IPS DF 6.9 (cell line): ENCODE results near the gene PTPN6.

ENCODE experiments used
- DNase-seq: peaks from one replicate; pipeline ENCODE4 v3.0.0-alpha.2; 2013; ENCODE audit warnings: low read depth, low spot score
- H3K27ac ChIP-seq: one replicate; pipeline ENCODE4 v1.5.1; 2013; ENCODE audit warnings: low read length, control low read depth
- H3K27me3 ChIP-seq: 2 replicates; pipeline ENCODE4 v1.6.1; 2013; ENCODE audit warnings: mild to moderate bottlenecking, low read length; ENCODE audit not compliant: control insufficient read depth, insufficient read depth
- H3K36me3 ChIP-seq: 2 replicates; pipeline ENCODE4 v1.6.1; 2013; ENCODE audit warnings: low read length; ENCODE audit not compliant: control insufficient read depth, insufficient read depth
- H3K4me1 ChIP-seq: 2 replicates; pipeline ENCODE4 v1.6.1; 2013; ENCODE audit warnings: low read length; ENCODE audit not compliant: control insufficient read depth, insufficient read depth
- H3K4me3 ChIP-seq: 2 replicates; pipeline ENCODE4 v1.5.1; 2013; ENCODE audit warnings: mild to moderate bottlenecking, low read length
- H3K9me3 ChIP-seq: 2 replicates; pipeline ENCODE4 v1.6.1; 2013; ENCODE audit warnings: low read length, inconsistent platforms; ENCODE audit not compliant: control insufficient read depth, insufficient read depth
- WGBS: extraction: QIAGEN DNeasy Blood & Tissue Kit; methylation state at CpG from one replicate; pipeline ENCODE4 v1.1.7; 2013; ENCODE audit warnings: mixed read lengths, missing lambda C conversion rate; ENCODE audit not compliant: insufficient read length, insufficient coverage; 5-methylcytosine and 5-hydroxymethylcytosine counted together

Gene PTPN6

GRCh38 chr12:6943722-6944380 lies 7.3 kb upstream of the PTPN6 start, which contains the start of the genes C12orf57 and RNU7-1:
TSS of gene C12orf57 (plus strand) at chr12:6944022. CDS start at chr12:6944122, 100 bp downstream.
TSS of gene RNU7-1 (plus strand) at chr12:6943816.
- Histone ChIP-seq H3K27me3 (no peaks in the 10 kb centered on the region), H3K9me3 (no peaks in the 10 kb centered on the region), H3K4me1 (peaks cover 4% of the 10 kb centered on the region), H3K27ac (peak within 1 kb of the TSS; percentile 1), H3K4me3 (peak within 1 kb of the TSS; percentile 78), H3K36me3 (peaks cover 9% of the 10 kb centered on the region; the same call in 1 of the 2 replicates)
- no CpG with 5 or more reads among the region's 31 CpGs for WGBS
- peak; percentile 78 for DNase-seq

GRCh38 chr12:6944381-6945186 lies 6.6 kb upstream of the PTPN6 start:
- no peaks in the 10 kb centered on the region for H3K27me3 ChIP-seq
- H3K4me1 ChIP-seq = peaks cover 4% of the 10 kb centered on the region
- no CpG with 5 or more reads among the region's 48 CpGs for WGBS
- H3K27ac ChIP-seq = peak overlapping the region; percentile 1
- H3K36me3 ChIP-seq = peaks cover 7% of the 10 kb centered on the region; the same call in 1 of the 2 replicates
- H3K4me3 ChIP-seq = peak overlapping the region; percentile 78
- no peaks in the 10 kb centered on the region for H3K9me3 ChIP-seq
- DNase-seq = peak; percentile 89

GRCh38 chr12:6945613-6946012 lies 5.5 kb upstream of the PTPN6 start:
- no peaks in the 10 kb centered on the region for H3K9me3 ChIP-seq
- WGBS = no CpG with 5 or more reads among the region's 11 CpGs
- peaks cover 4% of the 10 kb centered on the region for H3K4me1 ChIP-seq
- no peaks in the 10 kb centered on the region for H3K27me3 ChIP-seq
- H3K4me3 ChIP-seq = no peak overlapping the region
- H3K27ac ChIP-seq = no peak overlapping the region
- DNase-seq = no peak
- H3K36me3 ChIP-seq = peaks cover 7% of the 10 kb centered on the region; the same call in 1 of the 2 replicates

- Histone ChIP-seq H3K36me3 (peaks cover 3% of the 10 kb centered on the region; the same call in 1 of the 2 replicates), H3K27me3 (no peaks in the 10 kb centered on the region), H3K27ac (no peak overlapping the region), H3K4me1 (peaks cover 5% of the 10 kb centered on the region), H3K9me3 (no peaks in the 10 kb centered on the region), H3K4me3 (peak overlapping the region; percentile 50; the same call in 1 of the 2 replicates)
- no peak for DNase-seq
- WGBS = no CpG with 5 or more reads among the region's 32 CpGs
Measured at GRCh38 chr12:6946033-6946919, 4.9 kb upstream of the PTPN6 start.

- Histone ChIP-seq H3K27ac (no peak overlapping the region), H3K27me3 (no peaks in the 10 kb centered on the region), H3K9me3 (no peaks in the 10 kb centered on the region), H3K36me3 (no peaks in the 10 kb centered on the region), H3K4me3 (peak overlapping the region; percentile 50; the same call in 1 of the 2 replicates), H3K4me1 (peaks cover 5% of the 10 kb centered on the region)
- DNase-seq = no peak
- WGBS = no CpG with 5 or more reads among the region's 8 CpGs
Measured at GRCh38 chr12:6946920-6947374, 4.2 kb upstream of the PTPN6 start.

GRCh38 chr12:6947615-6948014 lies 3.5 kb upstream of the PTPN6 start:
- Histone ChIP-seq H3K36me3 (no peaks in the 10 kb centered on the region), H3K4me1 (peaks cover 7% of the 10 kb centered on the region), H3K27ac (no peak overlapping the region), H3K4me3 (no peak overlapping the region), H3K27me3 (no peaks in the 10 kb centered on the region), H3K9me3 (no peaks in the 10 kb centered on the region)
- no CpG with 5 or more reads among the region's 8 CpGs for WGBS
- DNase-seq = no peak

GRCh38 chr12:6948873-6949594 lies 2.1 kb upstream of the PTPN6 start:
- no peaks in the 10 kb centered on the region for H3K27me3 ChIP-seq
- no peak for DNase-seq
- no CpG with 5 or more reads among the region's 15 CpGs for WGBS
- H3K4me1 ChIP-seq = peaks cover 7% of the 10 kb centered on the region
- H3K4me3 ChIP-seq = no peak overlapping the region
- H3K27ac ChIP-seq = no peak overlapping the region
- no peaks in the 10 kb centered on the region for H3K36me3 ChIP-seq
- no peaks in the 10 kb centered on the region for H3K9me3 ChIP-seq

GRCh38 chr12:6950401-6950801 lies 755 bp upstream of the PTPN6 start:
- H3K27ac ChIP-seq = no peak overlapping the region
- H3K27me3 ChIP-seq = no peaks in the 10 kb centered on the region
- no peaks in the 10 kb centered on the region for H3K9me3 ChIP-seq
- WGBS = no CpG with 5 or more reads among the region's 1 CpG
- H3K36me3 ChIP-seq = no peaks in the 10 kb centered on the region
- H3K4me1 ChIP-seq = peaks cover 7% of the 10 kb centered on the region
- DNase-seq = no peak
- H3K4me3 ChIP-seq = no peak overlapping the region

- no peak for DNase-seq
- H3K36me3 ChIP-seq = no peaks in the 10 kb centered on the region
- no peak overlapping the region for H3K27ac ChIP-seq
- no peak overlapping the region for H3K4me3 ChIP-seq
- H3K4me1 ChIP-seq = peaks cover 6% of the 10 kb centered on the region; the same call in 1 of the 2 replicates
- H3K9me3 ChIP-seq = no peaks in the 10 kb centered on the region
- no CpG with 5 or more reads among the region's 20 CpGs for WGBS
- no peaks in the 10 kb centered on the region for H3K27me3 ChIP-seq
Measured at GRCh38 chr12:6951551-6952120, 480 bp downstream of the PTPN6 start.
